HG02973 (cell line): ENCODE data around the gene ABCA13.
"Not testable (repeated sequence)": the region's sequence is repeated elsewhere in the genome, so short reads cannot be mapped to it uniquely, and the experiment has no call there.

Source experiments
- ATAC-seq: cut with Tn5 transposase; IDR thresholded peaks from one replicate; pipeline ENCODE4 v1.9.1; 2021; ENCODE audit warnings: moderate library complexity; ENCODE audit not compliant: unreplicated experiment

The ABCA13 gene

GRCh38 chr7:48175019-48175418 lies 3.8 kb downstream of the ABCA13 start:
- ATAC-seq, result no peak

- ATAC-seq, result no peak
These were observed 5.2 kb downstream of the ABCA13 start for GRCh38 chr7:48176356-48176893.

DNA sequence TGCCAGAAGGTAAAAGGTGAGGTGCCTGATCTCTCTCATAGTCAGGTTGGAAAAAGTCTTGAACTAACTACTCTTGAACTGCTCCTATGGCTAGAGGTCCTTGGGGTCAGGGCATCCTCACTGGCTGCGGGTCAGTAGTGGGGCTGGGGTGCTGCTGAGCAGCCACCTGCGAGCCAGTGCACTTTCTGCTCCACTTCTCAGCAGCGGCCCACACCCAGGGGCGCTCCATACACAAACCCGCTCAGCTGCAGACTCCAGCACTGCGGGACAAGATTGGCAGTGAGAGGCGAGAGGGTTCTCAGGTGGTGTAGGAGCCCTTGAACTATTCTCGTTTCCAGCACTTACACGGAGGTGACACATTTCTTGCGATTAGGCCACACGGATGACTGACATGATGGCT lies 6.0 kb downstream of the ABCA13 start:
- ATAC-seq, result no peak

DNA sequence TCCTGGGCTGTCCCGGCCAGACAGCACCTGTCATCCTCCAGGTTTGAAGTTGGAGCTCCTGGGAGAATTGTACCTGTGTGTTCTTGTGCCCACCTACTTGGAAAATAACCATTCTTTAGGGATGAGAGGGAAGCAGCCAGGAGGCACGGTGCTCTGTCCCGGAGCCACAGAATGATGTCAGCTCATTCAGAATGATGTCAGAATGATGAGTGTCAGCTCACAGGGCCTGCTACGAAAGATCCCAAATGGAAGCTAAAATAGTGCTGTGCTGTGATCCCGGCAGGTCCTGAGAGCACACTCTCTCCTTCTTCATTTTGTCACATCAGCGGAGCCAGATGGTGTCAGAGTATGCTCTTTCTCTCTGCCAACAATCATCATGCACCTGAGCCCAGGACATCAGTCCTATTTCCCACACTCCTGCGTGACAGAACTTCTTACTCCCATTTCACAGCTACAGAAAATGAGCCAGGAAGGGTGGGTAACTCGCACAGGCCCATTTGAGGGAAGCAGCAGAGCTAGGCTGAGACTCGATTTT lies 8.3 kb downstream of the ABCA13 start:
- no peak for ATAC-seq

DNA sequence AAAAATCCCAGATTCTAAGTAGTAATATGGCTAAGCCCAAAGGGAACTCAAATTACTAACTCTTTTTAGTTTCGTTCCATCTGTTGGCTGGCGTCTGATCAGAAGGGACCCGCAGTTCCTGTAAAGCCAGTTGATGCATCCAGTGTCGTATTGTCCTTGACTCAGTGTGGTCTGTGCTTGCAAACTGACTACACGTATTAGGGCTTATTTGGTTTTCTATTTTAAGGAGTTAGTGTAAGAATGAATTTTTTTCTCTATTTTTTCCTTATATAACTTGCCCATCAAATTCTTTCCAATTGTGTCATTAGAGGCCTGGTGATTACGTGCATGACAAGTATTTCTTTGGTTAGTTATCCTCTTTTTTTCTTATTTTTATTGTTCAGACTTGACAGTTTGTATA lies 9.7 kb downstream of the ABCA13 start:
- ATAC-seq, result no peak

GRCh38 chr7:48182718-48183369 lies 11.6 kb downstream of the ABCA13 start:
- ATAC-seq, result no peak

GRCh38 chr7:48183370-48183743 lies 12.1 kb downstream of the ABCA13 start:
- ATAC-seq, result no peak

DNA sequence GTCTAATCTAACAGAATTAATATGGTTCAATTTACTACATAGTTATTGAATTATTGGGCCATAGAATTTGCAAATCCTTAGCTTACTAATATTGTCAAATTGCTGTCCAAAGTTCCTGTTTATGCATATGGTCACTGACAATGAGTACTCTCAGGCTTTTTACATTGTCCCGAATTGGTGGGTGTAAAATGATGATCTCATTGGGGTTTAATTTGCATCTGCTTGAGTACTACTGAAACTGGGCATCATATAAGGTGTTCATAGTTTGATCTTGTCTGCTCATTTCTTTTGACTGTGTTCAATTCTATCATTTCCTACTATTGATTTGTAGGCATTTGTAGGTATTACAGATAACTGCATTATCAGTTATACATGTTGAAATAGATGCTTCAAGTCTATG lies 12.7 kb downstream of the ABCA13 start:
- ATAC-seq, result no peak

DNA sequence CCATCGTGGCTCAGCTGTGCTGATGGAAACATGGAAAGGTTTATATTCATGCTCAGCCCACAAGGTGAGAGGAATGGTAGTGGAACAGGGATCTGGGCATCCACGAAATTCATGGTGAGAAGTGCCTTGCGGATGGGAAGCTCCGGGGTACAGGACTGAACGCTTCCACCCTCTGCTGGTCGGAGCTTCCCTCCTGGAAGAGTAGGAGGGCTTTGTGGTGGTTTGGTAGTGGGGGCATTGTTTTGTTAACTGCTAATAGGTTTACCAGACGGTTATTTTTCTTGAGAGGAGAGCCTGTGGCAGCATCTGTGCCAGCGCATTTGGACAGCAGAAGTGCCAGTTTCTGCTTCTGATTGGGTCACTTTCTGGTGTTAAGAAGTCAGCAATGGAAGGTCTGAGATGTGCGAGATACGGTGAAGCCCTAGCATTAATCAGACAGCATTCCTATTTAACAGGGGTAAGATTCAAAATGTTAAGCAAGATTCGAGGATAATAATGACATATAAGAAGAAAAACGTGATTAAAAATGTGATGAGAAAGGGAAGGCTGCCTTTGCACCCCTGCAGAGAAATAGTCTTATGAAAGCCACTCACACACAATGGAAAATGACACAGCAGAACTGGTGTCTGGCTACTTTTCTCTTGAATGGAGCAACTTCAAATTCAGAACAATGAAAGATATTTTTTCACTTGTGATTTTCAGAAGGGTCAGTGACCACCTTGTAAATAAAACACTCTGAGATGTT lies 17.7 kb downstream of the ABCA13 start:
- no peak for ATAC-seq

GRCh38 chr7:48192996-48193395 lies 21.7 kb downstream of the ABCA13 start:
- no peak for ATAC-seq

DNA sequence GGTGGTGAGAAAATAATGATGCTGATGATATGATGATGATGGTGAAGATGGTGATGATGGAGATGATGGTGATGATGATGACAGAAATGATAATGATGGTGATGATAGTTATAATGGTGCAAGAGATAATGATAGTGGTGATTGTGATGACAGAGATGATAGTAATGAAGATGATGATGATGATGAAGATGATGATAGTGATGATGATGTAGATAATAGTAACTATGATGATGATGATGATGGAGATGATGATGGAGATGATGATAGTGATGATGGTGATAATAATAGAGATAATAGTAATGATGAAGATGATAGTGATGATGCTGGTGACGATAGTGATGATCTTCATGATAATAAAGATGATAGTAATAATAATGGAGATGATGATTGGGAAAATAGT lies 22.2 kb downstream of the ABCA13 start:
- ATAC-seq, result no peak

- ATAC-seq, result not testable (repeated sequence)
These were observed 29.8 kb downstream of the ABCA13 start for GRCh38 chr7:48200946-48201589.

DNA sequence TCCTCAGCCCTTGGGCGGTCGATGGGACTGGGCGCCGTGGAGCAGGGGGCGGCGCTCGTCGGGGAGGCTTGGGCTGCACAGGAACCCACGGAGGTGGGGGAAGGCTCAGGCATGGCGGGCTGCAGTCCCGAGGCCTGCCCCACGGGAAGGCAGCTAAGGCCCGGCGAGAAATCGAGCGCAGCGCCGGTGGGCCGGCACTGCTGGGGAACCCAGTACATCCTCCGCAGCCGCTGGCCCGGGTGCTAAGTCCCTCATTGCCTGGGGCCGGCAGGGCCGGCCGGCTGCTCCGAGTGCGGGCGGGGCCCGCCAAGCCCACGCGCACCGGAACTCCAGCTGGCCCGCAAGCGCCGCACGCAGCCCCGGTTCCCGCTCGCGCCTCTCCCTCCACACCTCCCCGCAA lies 31.7 kb downstream of the ABCA13 start:
- ATAC-seq, result not testable (repeated sequence)

DNA sequence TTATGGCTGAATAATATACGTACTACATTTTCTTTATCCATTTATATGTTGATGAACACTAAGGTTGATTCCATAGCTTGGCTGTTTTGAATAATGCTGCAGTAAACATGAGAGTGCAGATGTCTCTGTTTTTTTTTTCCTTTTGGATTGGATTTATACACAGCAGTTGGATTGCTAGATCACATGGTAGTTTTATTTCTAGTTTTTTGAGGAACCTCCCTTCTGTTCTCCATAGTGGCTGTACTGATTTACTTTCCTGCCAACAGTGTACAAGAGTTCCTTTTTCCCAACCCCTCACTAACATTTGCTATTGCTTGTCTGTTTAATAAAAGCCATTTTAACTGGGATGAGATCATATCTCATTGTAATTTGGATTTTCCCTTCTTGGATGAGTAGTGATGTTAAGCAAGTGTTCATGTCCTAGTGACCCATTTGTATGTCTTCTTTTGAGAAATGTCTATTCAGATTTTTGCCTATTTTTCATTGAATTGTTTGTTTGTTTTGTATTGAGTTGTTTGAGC lies 36.0 kb downstream of the ABCA13 start:
- ATAC-seq, result no peak

DNA sequence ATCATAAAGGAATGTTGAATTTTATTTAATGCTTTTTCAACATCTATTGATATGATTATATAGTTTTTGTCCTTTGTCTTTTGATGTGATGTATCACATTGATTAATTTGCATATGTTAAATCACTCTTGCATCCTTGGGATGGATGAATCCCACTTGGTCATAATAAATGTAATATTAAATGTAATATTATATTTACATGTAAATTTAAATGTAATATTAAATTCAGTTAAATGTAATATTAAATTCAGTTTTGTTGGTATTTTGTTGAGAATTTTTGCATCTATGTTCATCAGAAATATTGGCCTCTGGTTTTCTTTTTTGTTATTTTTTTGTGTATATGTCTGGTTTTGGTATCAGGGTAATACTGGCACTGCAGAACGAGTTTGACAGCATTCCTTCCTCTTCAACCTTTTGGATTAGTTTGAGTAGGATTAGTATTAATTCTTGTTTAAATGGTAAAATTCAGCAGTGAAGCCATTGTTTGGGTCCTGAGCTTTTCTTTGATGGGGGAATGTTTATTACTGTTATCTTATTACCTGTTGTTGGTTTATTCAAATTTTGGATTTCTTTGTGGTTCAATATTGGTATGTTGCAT lies 37.8 kb downstream of the ABCA13 start:
- ATAC-seq, result no peak

DNA sequence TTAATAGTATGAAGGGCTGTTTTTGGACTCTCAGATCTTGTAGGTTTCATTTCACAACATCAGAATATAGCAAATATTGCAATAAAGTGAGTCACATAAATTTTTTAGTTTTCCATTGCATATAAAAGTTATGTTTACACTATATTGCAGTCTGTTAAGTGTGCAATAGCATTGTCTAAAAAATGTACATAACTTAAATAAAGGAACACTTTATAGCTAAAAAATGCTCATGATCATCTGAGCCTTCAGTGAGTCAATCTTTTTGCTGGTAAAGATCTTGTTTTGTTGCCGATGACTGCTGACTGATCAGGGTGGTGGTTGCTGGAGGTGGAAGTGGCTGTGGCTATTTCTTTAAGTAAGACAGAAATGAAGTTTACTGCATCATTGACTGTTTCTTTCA lies 42.0 kb downstream of the ABCA13 start:
- no peak for ATAC-seq

DNA sequence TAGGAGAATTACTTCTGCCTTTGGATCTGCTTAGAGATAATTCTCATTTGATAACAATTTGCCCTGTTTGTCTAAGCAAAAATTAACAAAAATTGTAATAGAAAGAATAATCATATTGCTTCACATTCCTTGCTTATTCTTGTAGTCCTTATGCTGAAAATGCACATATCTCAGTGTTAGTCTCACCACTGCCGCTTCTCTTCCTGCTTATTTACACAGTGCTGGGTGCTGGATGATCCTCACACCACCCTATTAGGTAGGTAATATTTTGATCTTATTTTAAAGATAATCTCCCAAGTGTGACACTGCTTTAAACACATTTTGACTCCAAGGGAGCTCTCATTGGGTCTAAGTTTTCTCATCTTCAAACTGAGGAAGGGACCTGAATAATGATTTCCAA lies 46.0 kb downstream of the ABCA13 start:
- ATAC-seq, result no peak

GRCh38 chr7:48217753-48218152 lies 46.5 kb downstream of the ABCA13 start:
- ATAC-seq, result no peak

DNA sequence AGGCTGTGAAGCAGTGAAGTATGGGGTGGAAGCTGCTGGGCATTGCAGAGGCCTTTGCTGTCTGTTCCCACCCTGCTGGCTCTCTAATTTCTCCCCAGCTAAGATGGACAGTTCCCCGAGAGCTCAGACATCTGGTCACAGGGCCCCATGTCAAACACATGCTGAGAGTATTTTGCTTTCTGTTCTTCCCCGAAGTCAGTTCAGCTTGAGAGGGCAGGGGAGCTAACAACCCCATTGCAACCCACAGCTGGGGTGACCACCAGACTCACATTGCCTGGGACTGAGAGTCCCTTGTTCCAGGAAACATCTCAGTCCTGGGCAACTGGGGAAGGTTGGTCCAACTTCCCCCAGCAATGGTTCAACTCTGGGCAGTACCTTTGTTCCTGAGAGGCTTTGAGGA lies 52.8 kb downstream of the ABCA13 start:
- no peak for ATAC-seq

DNA sequence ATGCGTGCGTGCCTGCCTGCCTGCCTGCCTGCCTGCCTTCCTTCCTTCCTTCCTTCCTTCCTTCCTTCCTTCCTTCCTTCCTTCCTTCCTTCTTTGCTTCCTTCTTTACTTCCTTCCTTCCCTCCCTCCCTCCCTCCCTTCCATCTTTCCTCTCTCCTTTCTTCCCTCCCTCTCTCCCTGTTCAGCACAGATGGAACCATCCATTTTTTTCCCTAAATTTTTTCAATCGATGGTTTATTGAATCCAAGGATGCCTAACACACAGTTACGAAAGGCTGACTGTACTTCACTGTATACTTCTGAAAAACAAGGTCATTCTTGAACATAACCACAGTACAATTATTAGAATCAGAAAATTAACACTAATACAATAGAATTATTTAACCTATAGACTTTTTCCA lies 53.8 kb downstream of the ABCA13 start:
- no peak for ATAC-seq

DNA sequence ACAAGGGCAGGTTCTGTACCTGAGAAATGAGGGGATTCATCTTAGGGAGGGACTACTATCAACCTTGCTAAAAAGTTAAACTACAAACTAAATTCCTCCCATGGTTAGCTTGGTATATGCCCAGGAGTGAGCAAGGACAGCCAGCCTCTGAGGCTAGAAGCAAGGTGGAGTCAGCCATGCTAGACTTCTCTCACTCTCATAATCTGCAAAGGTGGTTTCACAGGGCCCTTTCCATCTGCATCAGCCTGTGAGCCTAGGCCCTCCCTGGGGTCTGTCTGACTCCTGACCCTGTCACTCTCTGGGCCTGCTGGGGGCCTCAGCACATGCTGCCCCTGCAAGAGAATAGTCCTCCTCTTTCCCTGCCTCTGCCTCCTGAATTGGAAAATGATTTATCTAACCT lies 66.1 kb downstream of the ABCA13 start:
- ATAC-seq, result no peak
